Loucy (cell line): ENCODE measurements around the gene GPA33.

Experiments
- EZH2phosphoT487 ChIP-seq: fragments of 200-600 bp; IDR thresholded peaks from 2 replicates; pipeline ENCODE4 v1.6.1; 2018; ENCODE audit warnings: antibody characterized with exemption, mild to moderate bottlenecking, moderate library complexity, borderline replicate concordance
- TF ChIP-seq, protein P1 (sequence below): fragments of 200-600 bp; sonication (generic); conservative IDR thresholded peaks from 2 replicates; pipeline ENCODE4 v1.5.1; 2014; ENCODE audit warnings: mild to moderate bottlenecking, antibody characterized with exemption, low read length

DNA sequence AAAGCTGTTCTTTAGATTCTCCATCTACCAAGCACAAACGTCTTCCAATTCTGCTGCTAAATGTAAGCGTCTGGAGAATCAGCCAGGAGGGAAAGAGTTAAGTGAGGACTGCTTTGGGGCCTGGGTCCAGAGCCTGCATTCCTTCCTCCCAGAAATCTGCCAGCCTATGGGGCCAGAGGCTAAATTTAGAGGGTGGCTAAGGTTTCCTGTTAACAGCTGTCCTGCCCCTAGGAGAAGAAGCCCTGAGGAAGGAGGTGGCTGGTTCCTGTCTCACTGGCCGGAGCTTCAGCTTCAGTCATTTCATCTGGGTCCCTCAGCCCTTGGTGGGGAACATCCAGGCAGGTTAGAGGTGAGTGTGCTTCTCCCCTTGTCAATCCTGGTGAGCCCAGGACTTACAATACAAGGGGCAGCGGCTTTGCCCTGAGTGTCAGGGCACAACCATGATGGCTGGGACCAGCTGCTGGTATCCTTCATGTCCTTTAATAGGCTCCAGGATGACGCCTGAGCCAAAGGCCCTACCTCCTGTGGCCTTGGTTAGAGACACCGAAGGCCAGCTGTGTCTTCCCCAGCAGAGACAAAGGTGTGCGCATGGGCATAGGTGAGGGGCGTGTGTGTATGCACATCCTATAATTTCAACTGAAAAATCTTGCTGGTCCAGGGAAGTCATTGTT, 3.8 kb upstream of the GPA33 start, which contains the start of gene STYXL2:
- TF ChIP-seq EZH2phosphoT487: no peak
- TF ChIP-seq, protein P1, sequence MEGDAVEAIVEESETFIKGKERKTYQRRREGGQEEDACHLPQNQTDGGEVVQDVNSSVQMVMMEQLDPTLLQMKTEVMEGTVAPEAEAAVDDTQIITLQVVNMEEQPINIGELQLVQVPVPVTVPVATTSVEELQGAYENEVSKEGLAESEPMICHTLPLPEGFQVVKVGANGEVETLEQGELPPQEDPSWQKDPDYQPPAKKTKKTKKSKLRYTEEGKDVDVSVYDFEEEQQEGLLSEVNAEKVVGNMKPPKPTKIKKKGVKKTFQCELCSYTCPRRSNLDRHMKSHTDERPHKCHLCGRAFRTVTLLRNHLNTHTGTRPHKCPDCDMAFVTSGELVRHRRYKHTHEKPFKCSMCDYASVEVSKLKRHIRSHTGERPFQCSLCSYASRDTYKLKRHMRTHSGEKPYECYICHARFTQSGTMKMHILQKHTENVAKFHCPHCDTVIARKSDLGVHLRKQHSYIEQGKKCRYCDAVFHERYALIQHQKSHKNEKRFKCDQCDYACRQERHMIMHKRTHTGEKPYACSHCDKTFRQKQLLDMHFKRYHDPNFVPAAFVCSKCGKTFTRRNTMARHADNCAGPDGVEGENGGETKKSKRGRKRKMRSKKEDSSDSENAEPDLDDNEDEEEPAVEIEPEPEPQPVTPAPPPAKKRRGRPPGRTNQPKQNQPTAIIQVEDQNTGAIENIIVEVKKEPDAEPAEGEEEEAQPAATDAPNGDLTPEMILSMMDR: no peak
